ENCODE data around the gene WWC2. TPM values are rescaled to one million over a fixed set of nuclear protein-coding genes. Genes with fewer than 3 reads are reported as not detected.
"Not testable (repeated sequence)": the region's sequence is repeated elsewhere in the genome, so short reads cannot be mapped to it uniquely, and the experiment has no call there.

WWC2 gene
- total RNA-seq, 1 donor = 35.1 TPM

- no peak for DNase-seq (ENCODE audit: insufficient read length, low spot score, missing footprints)
- H4K20me1 ChIP-seq (ENCODE audit: insufficient read depth, low read length) = peaks cover 43% of the 10 kb centered on the region
- no peaks in the 10 kb centered on the region for H3K27me3 ChIP-seq (ENCODE audit: insufficient read depth, low read length)
- H3K36me3 ChIP-seq (ENCODE audit: insufficient read depth, low read length) = no peaks in the 10 kb centered on the region
- H2AFZ ChIP-seq (ENCODE audit: low read length) = no peak overlapping the region
- no peak overlapping the region for H3K4me2 ChIP-seq (ENCODE audit: insufficient read depth, low read length)
- H3K4me3 ChIP-seq (ENCODE audit: insufficient read depth, low read length) = no peak overlapping the region
- peaks cover 5% of the 10 kb centered on the region for H3K4me1 ChIP-seq (ENCODE audit: insufficient read depth, low read length)
- TF ChIP-seq CTCF (IDR thresholded peaks at IDR 0.05; ENCODE audit: extremely low read depth, low read depth, low read length) = no peak
- peaks cover 77% of the 10 kb centered on the region for H3K79me2 ChIP-seq (ENCODE audit: insufficient read depth, low read length)
- H3K9me3 ChIP-seq (ENCODE audit: low read depth, low read length) = no peaks in the 10 kb centered on the region
- H3K27ac ChIP-seq (ENCODE audit: low read depth, low read length) = no peak overlapping the region
Measured at GRCh38 chr4:183147983-183148382, 48.9 kb downstream of the WWC2 start.

GRCh38 chr4:183149616-183150539 is 50.8 kb downstream of the WWC2 start:
- no peaks in the 10 kb centered on the region for H3K4me1 ChIP-seq (ENCODE audit: insufficient read depth, low read length)
- H3K36me3 ChIP-seq (ENCODE audit: insufficient read depth, low read length) = no peaks in the 10 kb centered on the region
- no peak overlapping the region for H3K4me3 ChIP-seq (ENCODE audit: insufficient read depth, low read length)
- peaks cover 78% of the 10 kb centered on the region for H3K79me2 ChIP-seq (ENCODE audit: insufficient read depth, low read length)
- H3K27ac ChIP-seq (ENCODE audit: low read depth, low read length) = no peak overlapping the region
- no peak overlapping the region for H3K4me2 ChIP-seq (ENCODE audit: insufficient read depth, low read length)
- H2AFZ ChIP-seq (ENCODE audit: low read length) = no peak overlapping the region
- no peaks in the 10 kb centered on the region for H3K9me3 ChIP-seq (ENCODE audit: low read depth, low read length)
- H4K20me1 ChIP-seq (ENCODE audit: insufficient read depth, low read length) = peaks cover 45% of the 10 kb centered on the region
- H3K27me3 ChIP-seq (ENCODE audit: insufficient read depth, low read length) = no peaks in the 10 kb centered on the region
- DNase-seq (ENCODE audit: insufficient read length, low spot score, missing footprints) = no peak
- TF ChIP-seq CTCF (IDR thresholded peaks at IDR 0.05; ENCODE audit: extremely low read depth, low read depth, low read length) = no peak

- not testable (repeated sequence) for H2AFZ ChIP-seq (ENCODE audit: low read length); H3K36me3 ChIP-seq (ENCODE audit: insufficient read depth, low read length); DNase-seq (ENCODE audit: insufficient read length, low spot score, missing footprints); H3K27ac ChIP-seq (ENCODE audit: low read depth, low read length); H3K9me3 ChIP-seq (ENCODE audit: low read depth, low read length); H3K27me3 ChIP-seq (ENCODE audit: insufficient read depth, low read length); H3K4me2 ChIP-seq (ENCODE audit: insufficient read depth, low read length); H3K4me3 ChIP-seq (ENCODE audit: insufficient read depth, low read length); H3K4me1 ChIP-seq (ENCODE audit: insufficient read depth, low read length)
- Histone ChIP-seq H4K20me1 (ENCODE audit: insufficient read depth, low read length) (peaks cover 41% of the 10 kb centered on the region), H3K79me2 (ENCODE audit: insufficient read depth, low read length) (peaks cover 80% of the 10 kb centered on the region)
Measured at GRCh38 chr4:183150664-183151063, 51.6 kb downstream of the WWC2 start.

GRCh38 chr4:183152232-183152631 is 53.2 kb downstream of the WWC2 start:
- not testable (repeated sequence) for H3K27me3 ChIP-seq (ENCODE audit: insufficient read depth, low read length); H3K9me3 ChIP-seq (ENCODE audit: low read depth, low read length); H3K4me2 ChIP-seq (ENCODE audit: insufficient read depth, low read length); H3K36me3 ChIP-seq (ENCODE audit: insufficient read depth, low read length); H3K4me3 ChIP-seq (ENCODE audit: insufficient read depth, low read length); DNase-seq (ENCODE audit: insufficient read length, low spot score, missing footprints); H3K27ac ChIP-seq (ENCODE audit: low read depth, low read length); H2AFZ ChIP-seq (ENCODE audit: low read length); H3K4me1 ChIP-seq (ENCODE audit: insufficient read depth, low read length)
- peaks cover 39% of the 10 kb centered on the region for H4K20me1 ChIP-seq (ENCODE audit: insufficient read depth, low read length)
- peaks cover 76% of the 10 kb centered on the region for H3K79me2 ChIP-seq (ENCODE audit: insufficient read depth, low read length)

Data from osteoblast (primary cell).